ENCODE data around the gene TUBA1C.

The TUBA1C gene

GRCh38 chr12:49225576-49226166 is 39.2 kb upstream of the TUBA1C start:
- in situ Hi-C loops (cut with HindIII; ENCODE audit: low pct_ligation_motif_present, low sequenced_read_pairs) = no loop called here
- Histone ChIP-seq H3K27ac (no peak overlapping the region), H3K27me3 (replicated peaks) (no peaks in the 10 kb centered on the region), H3K4me3 (ENCODE audit: low read depth, low read length) (no peak overlapping the region), H3K36me3 (replicated peaks) (no peaks in the 10 kb centered on the region)
- DNase-seq = peak; percentile 42
- TF ChIP-seq, protein P1, sequence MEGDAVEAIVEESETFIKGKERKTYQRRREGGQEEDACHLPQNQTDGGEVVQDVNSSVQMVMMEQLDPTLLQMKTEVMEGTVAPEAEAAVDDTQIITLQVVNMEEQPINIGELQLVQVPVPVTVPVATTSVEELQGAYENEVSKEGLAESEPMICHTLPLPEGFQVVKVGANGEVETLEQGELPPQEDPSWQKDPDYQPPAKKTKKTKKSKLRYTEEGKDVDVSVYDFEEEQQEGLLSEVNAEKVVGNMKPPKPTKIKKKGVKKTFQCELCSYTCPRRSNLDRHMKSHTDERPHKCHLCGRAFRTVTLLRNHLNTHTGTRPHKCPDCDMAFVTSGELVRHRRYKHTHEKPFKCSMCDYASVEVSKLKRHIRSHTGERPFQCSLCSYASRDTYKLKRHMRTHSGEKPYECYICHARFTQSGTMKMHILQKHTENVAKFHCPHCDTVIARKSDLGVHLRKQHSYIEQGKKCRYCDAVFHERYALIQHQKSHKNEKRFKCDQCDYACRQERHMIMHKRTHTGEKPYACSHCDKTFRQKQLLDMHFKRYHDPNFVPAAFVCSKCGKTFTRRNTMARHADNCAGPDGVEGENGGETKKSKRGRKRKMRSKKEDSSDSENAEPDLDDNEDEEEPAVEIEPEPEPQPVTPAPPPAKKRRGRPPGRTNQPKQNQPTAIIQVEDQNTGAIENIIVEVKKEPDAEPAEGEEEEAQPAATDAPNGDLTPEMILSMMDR (IDR thresholded peaks at IDR 0.05; ENCODE audit: low read depth, low read length, missing control alignments) = peak; percentile 53

- in situ Hi-C loops (cut with HindIII; ENCODE audit: low pct_ligation_motif_present, low sequenced_read_pairs) = no loop called here
- TF ChIP-seq, protein P1 (IDR thresholded peaks at IDR 0.05; ENCODE audit: low read depth, low read length, missing control alignments) = no peak
- H3K27ac ChIP-seq = no peak overlapping the region
- DNase-seq = no peak
- H3K27me3 ChIP-seq (replicated peaks) = no peaks in the 10 kb centered on the region
- no peak overlapping the region for H3K4me3 ChIP-seq (ENCODE audit: low read depth, low read length)
- H3K36me3 ChIP-seq (replicated peaks) = no peaks in the 10 kb centered on the region
Measured at GRCh38 chr12:49227713-49228112, 37.2 kb upstream of the TUBA1C start.

DNA sequence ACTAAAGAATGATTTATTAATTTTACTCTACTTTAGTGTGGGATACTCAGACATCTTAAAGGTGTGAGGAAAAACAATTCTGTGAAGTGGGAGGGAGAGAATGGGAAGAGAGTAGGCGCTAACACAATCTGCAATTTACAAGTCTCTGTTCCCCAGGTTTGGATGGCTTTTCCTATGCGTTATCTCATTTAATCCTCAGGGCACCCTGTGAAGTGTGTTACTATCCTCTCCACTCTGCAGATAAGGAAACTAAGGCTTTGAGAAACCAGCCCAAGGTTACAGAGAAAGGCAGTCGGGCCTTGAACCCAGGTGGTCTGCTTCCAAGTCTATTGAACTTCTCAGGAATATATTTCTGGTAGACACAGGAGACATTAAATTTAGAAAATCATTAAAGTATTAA is 36.2 kb upstream of the TUBA1C start:
- no peaks in the 10 kb centered on the region for H3K27me3 ChIP-seq (replicated peaks)
- TF ChIP-seq, protein P1 (IDR thresholded peaks at IDR 0.05; ENCODE audit: low read depth, low read length, missing control alignments) = no peak
- in situ Hi-C loops (cut with HindIII; ENCODE audit: low pct_ligation_motif_present, low sequenced_read_pairs) = no loop called here
- no peak overlapping the region for H3K27ac ChIP-seq
- DNase-seq = no peak
- no peaks in the 10 kb centered on the region for H3K36me3 ChIP-seq (replicated peaks)
- no peak overlapping the region for H3K4me3 ChIP-seq (ENCODE audit: low read depth, low read length)

DNA sequence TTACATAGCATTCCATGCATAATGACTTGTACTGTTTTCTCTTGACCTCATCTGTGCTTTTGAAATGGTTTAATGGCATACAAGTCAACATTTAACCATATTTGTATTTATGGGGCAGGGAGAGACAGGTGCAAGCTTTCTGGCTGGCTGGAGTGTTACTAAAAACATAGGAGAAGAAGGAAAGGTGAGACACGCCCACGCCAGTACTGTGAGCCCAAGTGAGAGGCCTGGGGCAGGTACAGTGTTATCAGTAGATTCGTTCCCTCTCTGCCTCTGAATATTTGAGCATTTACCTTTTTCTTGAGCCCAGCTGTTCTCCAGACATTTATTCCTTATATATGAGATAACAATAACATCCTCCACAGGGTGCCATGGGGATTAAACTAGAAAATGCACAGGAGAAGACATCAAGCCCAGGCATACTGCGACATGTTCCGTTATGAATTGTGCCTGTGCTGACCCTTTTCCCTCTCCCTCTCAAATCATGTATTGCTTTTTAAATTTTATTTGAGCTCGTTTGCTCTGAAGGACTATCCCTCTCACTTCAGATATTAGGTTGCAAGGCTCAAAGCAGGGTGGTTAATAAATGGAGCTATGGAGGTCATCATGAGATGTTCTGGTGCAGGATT is 34.6 kb upstream of the TUBA1C start:
- H3K27me3 ChIP-seq (replicated peaks) = no peaks in the 10 kb centered on the region
- in situ Hi-C loops (cut with HindIII; ENCODE audit: low pct_ligation_motif_present, low sequenced_read_pairs) = no loop called here
- no peak overlapping the region for H3K4me3 ChIP-seq (ENCODE audit: low read depth, low read length)
- TF ChIP-seq, protein P1 (IDR thresholded peaks at IDR 0.05; ENCODE audit: low read depth, low read length, missing control alignments) = no peak
- H3K36me3 ChIP-seq (replicated peaks) = no peaks in the 10 kb centered on the region
- no peak overlapping the region for H3K27ac ChIP-seq
- DNase-seq = no peak

- Histone ChIP-seq H3K36me3 (replicated peaks) (no peaks in the 10 kb centered on the region), H3K27me3 (replicated peaks) (no peaks in the 10 kb centered on the region), H3K4me3 (ENCODE audit: low read depth, low read length) (no peak overlapping the region), H3K27ac (no peak overlapping the region)
- TF ChIP-seq, protein P1 (IDR thresholded peaks at IDR 0.05; ENCODE audit: low read depth, low read length, missing control alignments) = no peak
- no peak for DNase-seq
- in situ Hi-C loops (cut with HindIII; ENCODE audit: low pct_ligation_motif_present, low sequenced_read_pairs) = no loop called here
Measured at GRCh38 chr12:49230805-49231194, 34.1 kb upstream of the TUBA1C start.
